Measurements from ENCODE around the gene RAB5B.

DNA sequence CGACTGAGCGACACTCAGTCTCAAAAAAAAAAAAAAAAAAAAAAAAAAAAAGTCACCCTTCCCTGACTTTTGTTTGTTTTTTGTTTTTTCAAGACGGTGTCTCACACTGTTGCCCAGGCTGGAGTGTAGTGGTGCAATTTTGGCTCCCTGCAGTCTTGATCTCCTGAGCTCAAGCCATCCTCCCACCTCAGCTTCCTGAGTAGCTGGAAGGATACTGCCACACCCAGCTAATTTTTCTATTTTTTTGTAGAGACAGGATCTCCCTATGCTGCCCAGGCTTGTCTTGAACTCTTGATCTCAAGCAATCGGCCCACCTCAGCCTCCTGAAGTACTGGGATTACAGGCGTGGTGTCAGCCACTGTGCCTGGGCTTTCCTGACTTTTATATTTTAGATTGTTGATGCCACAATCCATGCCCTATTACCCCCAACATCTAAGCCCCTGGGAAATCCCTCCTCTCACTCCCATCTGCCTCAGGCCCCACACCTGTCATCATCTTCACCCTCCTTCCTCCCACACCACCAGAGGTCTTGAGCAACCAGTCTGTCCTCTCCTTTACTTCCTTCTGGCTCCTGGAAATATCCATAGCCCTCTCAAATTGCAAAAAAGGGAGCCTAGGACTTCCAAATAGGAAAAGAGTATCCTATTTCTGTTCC is 54.8 kb downstream of the RAB5B start:
- TF ChIP-seq POLR2A (IDR thresholded peaks at IDR 0.05; ENCODE audit: low read depth) (no peak), EP300 (IDR thresholded peaks at IDR 0.05) (no peak)
- TF ChIP-seq, protein P1, sequence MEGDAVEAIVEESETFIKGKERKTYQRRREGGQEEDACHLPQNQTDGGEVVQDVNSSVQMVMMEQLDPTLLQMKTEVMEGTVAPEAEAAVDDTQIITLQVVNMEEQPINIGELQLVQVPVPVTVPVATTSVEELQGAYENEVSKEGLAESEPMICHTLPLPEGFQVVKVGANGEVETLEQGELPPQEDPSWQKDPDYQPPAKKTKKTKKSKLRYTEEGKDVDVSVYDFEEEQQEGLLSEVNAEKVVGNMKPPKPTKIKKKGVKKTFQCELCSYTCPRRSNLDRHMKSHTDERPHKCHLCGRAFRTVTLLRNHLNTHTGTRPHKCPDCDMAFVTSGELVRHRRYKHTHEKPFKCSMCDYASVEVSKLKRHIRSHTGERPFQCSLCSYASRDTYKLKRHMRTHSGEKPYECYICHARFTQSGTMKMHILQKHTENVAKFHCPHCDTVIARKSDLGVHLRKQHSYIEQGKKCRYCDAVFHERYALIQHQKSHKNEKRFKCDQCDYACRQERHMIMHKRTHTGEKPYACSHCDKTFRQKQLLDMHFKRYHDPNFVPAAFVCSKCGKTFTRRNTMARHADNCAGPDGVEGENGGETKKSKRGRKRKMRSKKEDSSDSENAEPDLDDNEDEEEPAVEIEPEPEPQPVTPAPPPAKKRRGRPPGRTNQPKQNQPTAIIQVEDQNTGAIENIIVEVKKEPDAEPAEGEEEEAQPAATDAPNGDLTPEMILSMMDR (IDR thresholded peaks at IDR 0.05): no peak

Measured in esophagus muscularis mucosa (tissue), 4 donors.